DMS53 (cell line): Measurements from ENCODE around the gene VAC14.
"Not testable (repeated sequence)": the region's sequence is repeated elsewhere in the genome, so short reads cannot be mapped to it uniquely, and the experiment has no call there.

Experiments used
- DNase-seq: peaks from one replicate; lab custom pipeline; 2025; lab: John Stamatoyannopoulos, UW

VAC14 gene

DNA sequence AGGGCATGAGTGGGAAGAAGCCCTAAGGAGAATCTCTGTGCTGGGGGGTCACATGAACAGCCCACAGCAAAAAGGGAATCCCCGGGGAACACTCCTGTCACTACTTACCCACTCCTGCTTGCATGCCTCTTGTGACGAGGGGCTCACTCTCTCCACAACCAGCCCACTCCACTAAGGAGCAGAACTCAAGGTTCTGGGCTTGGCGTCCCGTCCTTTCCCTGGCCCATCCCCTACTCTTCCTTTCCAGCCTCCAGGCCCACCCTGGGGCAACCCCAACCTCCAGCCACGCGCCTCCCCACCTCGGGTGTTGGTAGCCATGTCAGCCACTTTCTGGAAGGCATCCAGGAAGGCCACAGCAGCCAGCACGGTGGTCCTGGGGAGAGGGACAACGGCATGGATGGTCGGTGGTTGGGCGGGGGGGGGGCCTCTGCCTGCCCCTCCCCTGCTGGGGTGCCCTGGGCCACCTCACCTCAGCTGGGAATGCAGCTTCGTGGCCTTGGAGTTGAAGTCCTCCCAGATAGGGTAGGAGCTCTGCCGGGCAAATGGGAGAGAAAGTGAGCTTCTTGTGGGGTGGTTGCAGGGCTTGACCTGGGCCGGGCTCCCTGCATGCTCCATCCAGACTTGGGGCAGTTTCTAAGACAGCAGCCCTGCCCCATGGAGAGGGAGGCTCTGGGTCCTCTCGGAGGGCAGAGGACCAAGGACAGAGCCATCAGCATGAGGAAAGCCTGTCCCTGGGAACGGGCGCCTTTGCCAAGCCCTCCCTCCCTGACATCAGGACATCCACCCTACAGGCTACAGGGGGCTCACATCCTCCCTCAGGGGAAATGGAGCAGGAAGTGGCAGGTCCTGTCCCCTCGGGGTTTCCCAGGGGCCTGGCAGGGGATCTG, 120.2 kb downstream of the VAC14 start:
- no peak for DNase-seq

DNA sequence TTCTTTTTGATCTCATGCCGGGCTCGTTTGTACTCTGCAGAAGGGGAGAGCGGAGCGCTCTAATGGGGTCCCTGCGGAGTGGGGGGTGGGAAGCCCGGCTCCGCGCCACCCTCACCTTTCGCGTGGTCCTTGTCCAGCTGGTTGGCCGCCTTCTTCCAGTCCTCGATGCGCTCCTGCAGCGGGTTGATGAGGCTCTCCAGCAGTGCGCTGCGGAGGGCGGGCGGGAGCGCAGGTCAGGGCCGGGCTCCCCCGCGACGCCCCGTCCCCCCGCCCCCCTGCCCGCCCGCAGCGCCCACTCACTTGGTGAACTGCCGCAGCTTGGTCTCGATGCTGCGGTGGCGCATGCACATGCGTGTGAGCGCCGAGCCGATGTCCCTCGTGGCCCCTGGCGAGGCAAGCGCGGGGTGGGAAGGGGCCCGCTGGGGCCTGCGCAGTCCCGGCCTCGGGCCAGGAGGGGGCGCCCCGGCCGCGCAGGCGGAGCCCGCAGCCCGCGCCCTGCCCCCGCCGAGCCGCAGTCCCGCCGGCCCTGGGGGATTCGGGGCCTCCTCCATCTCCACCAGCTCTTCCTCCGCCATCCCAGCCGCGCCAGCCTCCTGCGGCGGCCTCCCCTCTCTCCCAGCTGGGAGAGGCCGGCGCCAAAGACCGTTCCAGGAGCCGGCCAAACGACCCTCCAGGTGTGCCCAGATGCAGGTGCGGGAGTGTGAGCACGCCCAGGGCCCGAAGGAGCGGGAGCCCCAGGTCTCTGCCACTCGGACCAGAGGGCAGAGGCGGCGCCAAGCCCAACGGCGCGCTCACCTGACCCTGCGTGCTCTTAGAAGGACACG, 121.1 kb downstream of the VAC14 start:
- DNase-seq = no peak

DNA sequence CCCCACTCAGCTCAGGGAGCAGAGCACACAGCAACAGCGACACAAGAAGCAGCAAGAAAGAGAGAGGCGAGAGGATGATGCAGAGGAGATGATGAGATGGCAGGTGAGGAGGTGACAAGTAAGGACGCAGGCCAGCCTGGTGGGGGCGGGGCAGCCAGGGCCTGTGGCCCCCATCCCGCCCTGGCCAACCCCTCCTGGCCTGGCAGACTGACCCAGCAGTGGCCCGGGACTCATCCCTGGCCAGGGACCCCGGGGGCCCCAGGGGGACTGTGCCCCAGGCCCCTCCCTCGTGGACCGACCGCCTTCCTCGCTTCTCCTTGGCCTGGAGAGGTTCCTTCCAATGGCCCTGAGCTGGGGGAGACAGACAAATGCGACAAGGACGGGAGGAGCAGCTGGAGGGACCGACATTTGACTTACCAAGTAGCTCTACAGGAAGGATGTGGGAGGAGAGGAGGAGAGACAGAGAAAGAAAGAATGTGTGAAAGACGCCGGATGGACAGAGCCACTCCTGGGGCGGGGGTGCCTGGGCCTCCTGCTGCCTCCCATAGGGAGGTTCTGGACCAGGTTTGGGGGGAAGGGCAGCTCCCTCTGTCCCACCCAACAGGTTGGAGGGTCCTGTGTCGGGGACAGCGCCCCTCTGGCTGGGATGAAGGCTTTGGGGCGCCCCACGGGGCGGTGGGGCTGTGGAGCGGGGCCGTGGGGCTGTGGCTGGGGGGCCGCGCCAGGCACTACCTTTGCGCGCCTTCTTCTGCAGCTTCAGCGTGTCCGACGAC, 121.9 kb downstream of the VAC14 start:
- no peak for DNase-seq

DNA sequence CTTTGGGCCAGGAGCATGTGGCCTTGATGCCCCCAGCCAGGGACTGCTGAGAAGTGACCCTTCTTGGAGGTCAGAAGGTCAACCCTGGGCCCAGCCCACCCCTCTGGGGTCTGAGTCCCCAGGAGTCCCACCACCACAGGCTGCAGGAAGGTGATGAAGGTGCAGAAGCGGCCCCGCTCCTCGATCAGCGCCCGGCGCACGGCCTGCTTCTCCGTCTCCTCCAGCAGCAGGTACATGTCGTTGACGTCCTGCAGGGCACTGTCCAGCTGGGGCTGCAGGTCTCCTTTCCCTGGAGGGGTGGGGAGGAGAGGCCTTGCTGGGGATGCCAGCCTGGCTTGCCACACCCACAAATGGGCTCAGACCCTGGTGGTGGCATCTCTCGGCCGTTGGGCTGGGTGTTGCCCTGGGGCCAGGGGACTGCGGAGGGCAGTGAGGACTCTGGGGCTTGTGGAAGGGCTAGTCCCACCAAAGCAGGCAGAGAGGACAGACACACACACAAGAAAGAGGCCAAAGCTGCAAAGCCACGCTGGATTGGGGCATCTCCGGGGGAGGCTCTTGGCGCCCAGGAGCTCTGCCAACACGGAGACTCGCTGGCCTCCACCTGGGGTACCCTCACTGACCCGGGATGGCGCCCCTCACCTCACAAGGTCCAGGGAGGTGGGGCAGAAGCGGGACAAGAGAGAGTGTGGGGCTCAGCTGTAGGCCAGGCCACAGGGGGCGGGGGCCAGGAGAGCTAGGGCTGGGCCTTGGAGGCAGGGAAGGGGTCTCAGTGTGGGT, 122.6 kb downstream of the VAC14 start:
- no peak for DNase-seq

DNA sequence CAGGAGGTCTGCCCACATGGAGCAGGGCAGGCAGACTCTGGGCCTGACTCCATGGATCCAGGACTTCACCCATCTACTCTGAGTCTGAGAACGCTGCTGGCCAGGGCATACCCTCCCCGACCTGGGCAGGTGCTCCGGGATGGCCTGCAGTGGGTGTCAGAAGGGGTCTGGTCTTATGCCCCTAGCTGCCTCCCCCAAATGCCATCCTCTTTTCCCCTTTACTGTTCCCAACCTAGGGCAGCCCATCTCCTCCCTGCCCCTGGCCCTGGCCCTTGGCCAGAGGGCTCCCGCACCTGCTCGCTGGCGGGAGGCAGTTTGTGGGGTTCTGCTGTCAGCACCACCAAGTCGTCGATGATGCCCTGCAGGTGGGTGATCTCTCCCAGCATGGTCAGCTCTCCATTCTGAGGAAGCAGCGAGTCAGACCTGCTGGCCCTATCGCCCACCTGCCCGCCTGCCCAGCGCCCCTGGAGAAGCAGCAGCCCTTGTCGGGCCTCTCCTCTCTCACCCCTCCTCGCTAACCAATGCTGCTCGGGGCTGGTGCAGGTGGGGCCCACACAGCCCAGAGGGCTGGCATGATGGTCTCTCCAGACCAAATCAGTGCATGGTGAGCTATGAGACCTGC, 123.3 kb downstream of the VAC14 start:
- DNase-seq = no peak

DNA sequence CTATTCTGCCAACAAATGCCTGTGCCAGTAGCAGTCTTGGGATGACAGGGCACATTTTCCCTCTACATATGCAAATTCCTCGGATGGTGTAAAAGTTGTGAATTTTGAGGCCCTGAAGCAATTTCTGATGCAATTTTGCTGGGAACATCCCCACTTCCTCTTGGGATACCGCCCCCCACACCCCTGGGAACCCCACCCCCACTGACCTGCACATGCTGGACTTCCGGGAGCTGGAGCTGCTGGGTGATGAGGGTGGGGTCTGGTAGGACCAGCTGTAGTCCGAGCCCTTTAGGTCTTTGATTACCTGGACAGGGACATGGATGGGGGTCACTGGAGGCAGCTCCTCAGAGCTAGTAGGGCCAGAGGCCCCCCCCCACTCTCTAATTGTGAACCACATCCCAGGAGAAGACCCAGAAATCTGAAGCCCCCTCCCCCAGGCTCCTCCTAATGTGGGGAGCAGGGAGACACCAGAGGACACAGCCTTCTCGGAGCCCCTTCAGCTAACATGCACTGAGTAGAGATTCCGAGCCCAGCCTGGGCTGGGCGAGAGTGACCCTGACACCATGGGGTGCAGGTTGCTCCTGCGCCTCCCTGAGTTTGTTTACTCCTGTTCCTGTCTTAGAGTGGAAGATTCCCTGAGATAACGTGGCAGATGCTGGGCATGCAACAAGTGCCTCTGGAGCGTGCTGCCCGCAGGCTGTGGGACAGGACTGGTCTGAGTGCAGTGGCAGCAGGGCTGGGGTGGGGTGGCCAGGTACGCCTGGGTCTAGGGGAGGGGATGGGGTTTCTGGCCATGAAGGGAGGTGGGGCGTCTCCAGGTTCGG, 124.1 kb downstream of the VAC14 start:
- no peak for DNase-seq

DNA sequence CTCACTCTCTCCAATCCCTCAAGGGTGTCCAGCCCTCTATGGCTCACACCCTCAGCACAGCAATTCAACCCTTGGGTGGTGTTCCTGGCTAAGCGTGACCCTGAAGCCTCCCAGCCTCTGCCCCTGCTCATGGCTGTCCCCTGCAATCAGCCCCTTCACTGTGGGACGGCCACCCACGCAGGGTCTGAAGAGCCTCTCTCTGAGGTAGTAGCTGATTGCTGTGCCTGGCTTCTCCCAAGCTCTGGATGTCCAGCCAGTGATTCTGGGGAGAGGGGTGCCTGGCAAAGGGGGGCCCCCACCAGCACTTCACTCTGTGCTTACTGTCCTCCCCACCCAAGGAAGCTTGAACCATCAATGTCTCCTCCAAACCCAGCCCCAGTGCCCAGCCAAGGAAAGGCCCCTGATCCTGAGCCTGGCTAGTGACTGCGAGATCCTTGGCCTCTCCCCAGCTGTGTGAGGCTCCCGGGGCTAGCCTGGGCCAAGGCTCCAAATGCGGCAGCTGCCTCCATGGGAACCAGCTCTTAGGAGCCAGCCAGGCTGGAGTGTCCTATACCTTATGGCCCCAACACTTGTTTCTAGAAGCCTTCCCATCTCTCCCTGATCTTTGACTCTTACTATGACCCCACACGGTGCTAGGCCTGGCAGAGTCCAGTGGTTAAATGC, 125.0 kb downstream of the VAC14 start:
- DNase-seq = no peak

DNA sequence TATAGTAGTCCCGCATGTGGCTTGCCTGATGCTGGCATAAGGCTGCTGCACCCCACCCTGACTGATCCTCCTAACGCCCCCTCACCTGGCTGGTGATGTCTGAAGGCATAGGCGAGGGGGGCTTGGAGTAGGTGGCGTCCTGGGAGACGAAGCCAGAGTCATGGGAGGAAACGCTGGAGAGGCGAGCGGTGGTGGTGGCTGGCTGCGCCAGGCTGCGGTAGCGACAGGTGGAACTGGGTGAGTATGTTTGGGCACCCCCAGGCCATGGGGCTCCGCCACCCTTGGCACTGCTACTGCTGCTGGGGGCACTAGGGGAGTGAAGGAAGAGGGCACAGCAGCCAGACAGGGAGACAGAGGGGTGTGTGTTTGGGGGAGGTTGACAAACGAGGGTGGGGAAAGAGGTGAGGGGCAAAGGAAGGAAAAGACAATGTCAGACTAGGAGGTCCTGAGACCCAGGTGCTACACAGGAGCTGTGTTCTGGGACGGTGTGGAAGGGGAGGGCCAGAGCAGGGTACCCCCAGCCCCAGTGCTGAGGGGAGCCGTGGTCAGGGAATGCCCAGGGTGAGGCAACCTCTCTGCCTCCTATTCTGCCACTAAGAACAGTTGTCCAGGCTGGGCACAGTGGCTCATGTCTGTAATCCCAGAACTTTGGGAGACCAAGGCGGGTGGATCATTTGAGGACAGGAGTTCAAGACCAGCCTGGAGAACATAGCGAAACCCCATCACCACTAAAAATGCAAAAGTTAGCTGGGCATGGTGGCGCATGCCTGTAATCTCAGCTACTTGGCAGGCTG, 126.5 kb downstream of the VAC14 start:
- DNase-seq = no peak

DNA sequence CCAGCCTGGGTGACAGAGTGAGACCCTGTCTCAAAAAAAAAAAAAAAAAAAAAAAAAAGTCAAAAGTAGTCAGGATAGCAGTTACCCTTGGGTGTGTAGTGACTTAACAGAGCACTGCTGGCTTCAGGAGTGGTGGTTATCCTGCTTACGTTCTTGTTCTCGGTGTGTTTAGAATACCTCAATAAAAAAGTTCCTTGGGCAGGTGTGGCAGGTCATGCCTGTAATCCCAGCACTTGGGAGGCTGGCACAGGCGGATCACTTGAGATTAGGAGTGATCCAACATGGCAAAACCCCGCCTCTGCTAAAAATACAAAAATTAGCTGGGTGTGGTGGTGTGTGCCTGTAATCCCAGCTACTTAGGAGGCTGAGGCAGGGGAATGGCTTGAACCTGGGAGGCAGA, 130.0 kb downstream of the VAC14 start:
- DNase-seq = not testable (repeated sequence)

DNA sequence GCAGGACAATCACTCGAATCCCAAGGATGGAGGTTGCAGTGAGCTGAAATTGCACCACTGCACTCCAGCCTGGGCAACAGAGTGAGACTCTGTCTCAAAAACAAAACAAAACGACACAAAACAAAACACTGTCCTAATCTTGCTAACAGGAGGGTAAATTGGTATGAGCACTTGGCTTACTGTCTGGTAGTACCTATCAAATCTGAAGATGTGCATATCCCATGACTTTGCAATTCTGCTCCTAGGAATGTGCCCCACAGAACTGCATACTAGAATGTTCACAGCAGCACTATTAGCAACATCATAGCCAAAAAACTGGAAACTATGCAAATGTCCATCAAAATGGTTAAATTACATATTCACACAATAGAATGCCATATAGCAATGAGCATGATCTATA, 130.8 kb downstream of the VAC14 start:
- DNase-seq = no peak

DNA sequence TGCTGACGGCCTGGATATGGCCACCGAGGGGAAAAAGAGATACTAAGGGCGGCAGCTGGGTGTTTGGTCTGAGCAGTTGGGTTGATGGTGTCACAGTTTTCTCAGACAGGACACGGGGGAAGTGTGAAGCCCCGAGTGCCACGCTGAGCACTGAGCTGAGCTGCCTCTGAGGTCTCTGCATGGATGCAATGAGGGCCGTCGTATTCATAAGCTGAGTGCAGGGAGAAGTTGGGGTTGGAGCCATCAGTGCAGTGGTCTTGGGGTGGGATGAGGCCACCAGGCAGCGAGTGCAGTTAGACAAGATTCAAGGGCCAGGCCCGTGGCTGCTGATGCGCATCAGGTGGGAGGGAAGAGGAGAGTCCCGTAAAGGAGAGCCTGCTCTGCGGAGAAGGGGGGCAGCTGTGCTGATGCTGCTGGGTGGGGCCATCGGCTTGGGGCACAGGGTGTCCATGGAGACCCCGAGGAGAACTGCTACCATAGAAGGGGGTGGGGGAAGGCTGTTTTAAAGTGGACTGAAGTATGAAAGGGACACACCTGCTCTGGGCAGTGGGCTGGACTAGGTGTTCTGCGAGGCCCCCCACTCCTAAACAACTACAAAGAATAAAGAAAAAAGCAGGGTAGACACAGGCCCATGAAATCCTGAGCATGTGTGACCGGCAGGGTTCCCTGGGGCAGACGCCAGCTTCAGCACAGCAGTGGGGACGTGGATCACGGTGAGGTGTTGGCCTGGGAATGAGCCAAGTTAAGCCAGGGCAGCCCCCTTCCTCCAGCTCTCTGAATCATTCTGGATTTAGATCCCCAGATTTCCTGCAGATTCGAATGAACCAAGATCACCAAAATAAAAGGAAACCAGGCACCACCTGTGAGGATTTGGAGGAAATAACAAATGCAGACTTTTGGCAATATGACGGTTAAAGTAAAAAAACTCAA, 134.9 kb downstream of the VAC14 start:
- DNase-seq = no peak

DNA sequence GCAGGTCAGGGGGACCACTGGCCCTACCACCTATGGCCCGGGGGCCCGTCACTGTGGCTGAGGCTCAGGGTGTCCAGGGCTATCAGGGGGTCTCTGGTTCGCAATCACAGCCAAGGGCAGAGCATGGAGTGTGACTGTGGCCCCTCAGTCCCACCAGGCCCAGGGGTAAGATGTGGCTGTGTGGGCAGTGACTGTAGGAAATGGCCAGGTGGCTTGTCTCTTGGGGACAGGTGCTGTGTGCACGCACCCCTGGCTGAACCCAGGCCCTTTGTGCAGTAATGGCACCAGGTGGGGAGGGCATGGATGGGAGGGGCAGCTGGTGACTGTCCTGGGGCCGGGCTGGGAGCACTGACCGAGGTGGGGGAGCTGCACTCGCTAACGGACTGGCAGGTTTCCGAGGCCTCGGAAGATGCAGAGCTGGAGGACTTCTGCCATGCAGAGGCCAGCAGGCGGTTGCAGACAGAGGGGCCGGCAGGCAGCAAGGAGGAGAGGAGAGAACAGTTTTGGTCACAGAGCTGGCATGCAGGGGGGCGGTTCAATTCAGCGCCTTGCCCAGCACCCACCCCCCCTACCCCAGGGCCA, 135.8 kb downstream of the VAC14 start:
- no peak for DNase-seq

DNA sequence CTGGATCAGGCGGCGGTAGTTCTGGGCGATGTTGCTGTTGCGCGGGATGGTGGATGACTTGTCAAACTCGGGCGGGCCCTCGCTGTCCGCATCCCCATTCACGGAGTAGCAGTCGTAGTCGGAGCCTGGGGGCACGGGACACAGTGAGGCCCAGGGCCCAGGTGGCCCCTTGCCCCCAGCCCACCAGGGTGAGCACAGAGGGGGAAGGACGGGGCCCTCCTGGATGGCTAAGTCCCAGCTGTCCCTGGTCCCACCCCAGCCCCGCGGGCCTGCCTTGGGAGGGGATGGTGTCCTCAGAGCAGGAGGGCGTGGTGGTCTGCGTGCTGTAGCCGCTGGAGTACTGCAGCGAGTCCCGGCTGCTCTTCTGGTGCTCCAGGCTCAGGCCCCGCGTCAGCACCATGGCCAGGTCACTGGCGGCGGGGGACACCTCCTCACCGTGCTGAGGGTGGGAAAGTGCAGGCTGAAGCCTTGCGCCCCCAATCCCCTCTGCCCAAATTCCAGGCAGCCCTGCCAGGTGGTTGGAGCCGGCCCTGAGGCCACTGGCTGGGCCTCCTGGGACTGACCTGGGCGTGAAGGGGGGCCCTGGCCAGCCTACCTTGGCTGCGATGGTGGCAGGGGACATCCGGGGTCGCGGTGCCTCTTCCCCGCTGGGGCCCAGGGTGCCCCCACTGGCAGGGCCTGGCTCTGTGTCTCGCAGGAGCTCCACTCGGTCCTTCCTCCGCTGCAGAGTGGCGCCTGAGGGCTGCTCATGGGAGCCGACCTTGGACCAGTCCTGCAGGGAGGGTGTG, 136.4 kb downstream of the VAC14 start:
- DNase-seq = no peak

DNA sequence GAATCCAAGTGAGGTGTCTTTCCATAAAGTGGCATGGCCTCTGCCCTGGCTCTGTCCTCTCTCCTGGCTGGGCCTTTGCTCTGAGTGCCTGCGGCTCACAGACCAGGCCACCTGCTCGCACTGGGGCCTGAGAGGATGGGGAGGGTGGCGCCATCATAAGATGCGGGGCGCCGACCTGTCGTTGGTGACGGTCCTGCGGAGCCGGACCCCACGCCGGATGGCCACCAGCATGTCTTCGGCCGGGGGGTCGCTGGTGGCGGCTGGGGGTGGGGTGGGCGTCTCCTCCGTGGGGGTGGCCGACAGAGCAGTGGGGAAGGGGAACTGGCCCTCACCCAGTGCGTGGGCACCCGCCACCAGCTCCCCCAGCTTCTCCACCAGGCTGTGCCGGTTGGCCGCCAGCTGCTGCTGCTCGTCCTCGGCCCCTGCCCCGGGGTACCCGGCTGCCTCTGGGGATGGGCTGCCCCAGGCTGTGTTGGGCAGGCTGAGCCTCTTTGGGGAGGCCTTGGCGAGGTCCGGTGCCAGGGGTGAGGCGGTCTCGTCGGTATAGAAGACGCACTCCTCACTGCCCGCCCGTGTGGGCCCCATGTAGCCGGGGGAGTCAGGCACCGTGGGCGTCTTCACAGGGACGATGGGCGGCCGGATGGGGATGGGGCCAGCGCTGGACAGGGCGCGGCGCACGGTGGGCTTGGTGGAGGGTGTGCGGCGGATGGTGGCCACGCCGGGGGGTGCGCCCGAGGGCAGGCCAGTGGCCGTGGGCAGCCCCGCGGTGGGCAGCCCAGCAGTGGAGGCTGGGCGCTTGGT, 137.2 kb downstream of the VAC14 start:
- DNase-seq = peak; percentile 17

DNA sequence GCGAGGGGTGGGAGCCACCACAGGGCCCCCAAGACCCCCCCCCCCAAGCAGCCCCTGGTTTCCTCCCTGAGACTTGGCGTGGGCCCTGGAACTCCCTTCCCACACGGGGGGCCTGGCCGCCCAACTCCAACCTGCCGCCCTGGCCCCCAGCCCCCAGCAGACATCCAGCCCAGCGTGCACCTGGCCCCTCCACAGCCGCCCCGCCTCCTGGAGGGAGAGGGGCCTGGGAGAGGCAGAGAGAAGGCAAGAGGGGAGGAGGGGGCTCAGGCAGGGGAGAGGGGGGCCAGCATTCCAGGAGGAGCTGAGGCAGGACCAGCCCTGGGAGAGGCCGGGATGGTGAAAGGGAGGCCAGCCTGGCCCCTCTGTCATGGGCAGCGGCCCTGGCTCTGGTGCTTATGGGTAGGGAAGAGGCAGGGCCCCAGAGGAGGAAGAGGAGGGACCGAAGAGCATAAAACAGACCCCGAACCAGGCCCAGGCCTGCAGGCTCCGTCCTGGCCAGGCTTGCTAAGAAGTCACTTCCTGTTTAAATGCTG, 137.9 kb downstream of the VAC14 start:
- no peak for DNase-seq
